Heart left ventricle (tissue), 16 donors: ENCODE results near the gene NKAIN4. TPM values are rescaled to one million over a fixed set of nuclear protein-coding genes. Genes with fewer than 3 reads are reported as not detected.
A peak's percentile ranks its signal among the peaks of the same experiment; 100 is the strongest.

Experiments used
- ATAC-seq, 4 donors: fragments of 200-7000 bp; cut with Tn5 transposase; one replicate each; pipeline ENCODE4 v1.9.1; 2020 to 2022; ENCODE audit warnings: moderate library complexity in 4 of 4, mild to moderate bottlenecking in 3 of 4, moderate number of reproducible peaks in 1 of 4
- DNase-seq, 5 donors: peaks; one replicate each; pipeline ENCODE4 v3.0.0-alpha.2; 2020
- H3K27ac ChIP-seq, 12 donors: fragments of 200-600 bp; sonication (generic) in 4 of 12; one replicate each; pipeline versions ENCODE4 v1.5.0 to v1.8.0; 2016 to 2022; ENCODE audit warnings: mild to moderate bottlenecking in 2 of 12
- H3K27me3 ChIP-seq, 9 donors: fragments of 200-600 bp; sonication (generic) in 2 of 9; one replicate each; pipeline versions ENCODE4 v1.5.1 to v1.8.0; 2016 to 2022; ENCODE audit warnings: mild to moderate bottlenecking in 3 of 9
- H3K36me3 ChIP-seq, 9 donors: fragments of 200-600 bp; sonication (generic) in 2 of 9; one replicate each; pipeline versions ENCODE4 v1.5.0 to v1.8.0; 2018 to 2022; ENCODE audit warnings: mild to moderate bottlenecking in 2 of 9
- H3K4me1 ChIP-seq, 12 donors: fragments of 200-600 bp; sonication (generic) in 4 of 12; one replicate each; pipeline versions ENCODE4 v1.5.0 to v1.8.0; 2016 to 2022; ENCODE audit warnings: mild to moderate bottlenecking in 3 of 12
- H3K4me3 ChIP-seq, 12 donors: fragments of 200-600 bp; sonication (generic) in 4 of 12; one replicate each; pipeline versions ENCODE4 v1.5.0 to v1.8.0; 2017 to 2022; ENCODE audit warnings: mild to moderate bottlenecking in 9 of 12, moderate library complexity in 4 of 12
- H3K9me3 ChIP-seq, 12 donors: fragments of 200-600 bp; sonication (generic) in 4 of 12; one replicate each; pipeline versions ENCODE4 v1.5.0 to v1.8.0; 2016 to 2022; ENCODE audit warnings: mild to moderate bottlenecking in 1 of 12
- POLR2A ChIP-seq, 2 donors: fragments of 450-650 bp; IDR thresholded peaks; one replicate each; pipeline ENCODE4 v1.6.1; 2017; ENCODE audit warnings: antibody characterized with exemption in 2 of 2, mild to moderate bottlenecking in 2 of 2, moderate library complexity in 2 of 2
- WGBS, 4 donors: extraction: QIAGEN DNeasy Blood & Tissue Kit in 2 of 4; methylation state at CpG; one replicate each; pipeline versions ENCODE4 v1.1.5 to v1.1.7; 2013 to 2018; 5-methylcytosine and 5-hydroxymethylcytosine counted together
- intact Hi-C, 10 donors: fragments of 100-400 bp; cut with DNase I; formaldehyde crosslinking; loops; one replicate each; pipeline versions ENCODE4 v1.11.1 to v1.14.2; 2022
- polyA plus RNA-seq, 2 donors: library from polyadenylated mRNA; stranded (reverse); fragments of 200-250 nt; gene quantifications; one replicate each; pipeline ENCODE4 v1.2.3, GENCODE V29; 2013
- total RNA-seq, 9 donors: library from RNA; depleted of rRNA in 2 of 9; stranded (reverse); fragments of >200 nt in 2 of 9; fragmentation: NEBNext Ultra II Directional in 3 of 9; extraction: Animal tissue kit (Norgen Biotek cat#: 25700) in 3 of 9; gene quantifications; one replicate each; pipeline versions ENCODE4 v1.1.0 to v1.2.4, GENCODE V29; 2016 to 2023
- TF ChIP-seq, protein P1 (sequence below), 12 donors: fragments of 200-600 bp; sonication (generic) in 4 of 12; IDR thresholded peaks; one replicate each; pipeline versions ENCODE4 v1.5.0 to v1.8.0; 2018 to 2022; ENCODE audit warnings: antibody characterized with exemption in 12 of 12, mild to moderate bottlenecking in 5 of 12
- donor health status: ischemic (EF 13 %, LVEDD 7.1; RV severe dilation, severe dysfunction).
- donor health status: healthy with polysubstance abuse.
- donor health status: DM: no; HTN: yes; CAD: no.
- donor health status: DM: no; HTN: no; CAD: no.
- donor health status: ischemic (EF 25% LVEDD 6.9; RV normal size, moderate dysfunction).
- donor health status: ischemic (EF 25% LVEDD 5.7; RV mildly dilated, moderate dysfunction).
- donor health status: healthy.
- donor health status: DM: yes; HTN: yes; CAD: no.
- donor health status: ischemic (EF 35%, LVEDD 5.7; RV mildly dilated, moderate dysfunction).
- donor health status: nonischemic (EF 11% LVEDD 7.7; RV severe dilation, severe dysfunction).
- donor health status: DM: yes; HTN: yes; CAD: no.
- donor health status: PGD.
- donor health status: ischemic (EF 29% LVEDD 5.4; RV normal size, mild dysfunction).
- donor health status: nonischemic (EF 23%, LVEDD 6.1; RV moderate dilation, normal function).

NKAIN4 gene
- total and polyA plus RNA-seq, 11 donors, result not detected

DNA sequence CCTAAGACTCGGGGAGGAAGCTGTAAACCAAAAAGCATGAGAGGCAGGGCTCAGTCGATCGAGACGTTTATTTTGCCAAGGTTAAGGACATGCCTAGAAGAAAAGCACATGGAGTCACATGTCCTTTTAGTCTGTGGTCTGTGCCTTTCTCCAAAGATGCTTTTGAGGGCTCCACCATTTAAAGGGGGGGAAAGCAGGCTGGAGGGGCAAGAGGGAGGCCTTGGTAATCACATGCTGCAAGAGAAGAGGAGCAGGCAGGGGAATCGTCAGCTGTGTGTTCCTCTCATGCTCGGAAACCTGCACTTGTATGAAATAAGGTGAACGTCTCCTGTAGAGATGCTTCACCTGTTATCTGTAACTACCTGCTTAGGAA, 29.2 kb downstream of the NKAIN4 start:
- DNase-seq (no peak), ATAC-seq (no peak)
- Histone ChIP-seq H3K27ac (no peak overlapping the region), H3K4me1 (peaks cover 0 to 11% (median 4%) of the 10 kb centered on the region in 12 donors), H3K27me3 (peaks cover 0 to 13% (median 0%) of the 10 kb centered on the region in 9 donors), H3K9me3 (no peaks in the 10 kb centered on the region), H3K4me3 (no peak overlapping the region), H3K36me3 (no peaks in the 10 kb centered on the region)
- TF ChIP-seq POLR2A (IDR thresholded peaks at IDR 0.05), result no peak
- TF ChIP-seq, protein P1, sequence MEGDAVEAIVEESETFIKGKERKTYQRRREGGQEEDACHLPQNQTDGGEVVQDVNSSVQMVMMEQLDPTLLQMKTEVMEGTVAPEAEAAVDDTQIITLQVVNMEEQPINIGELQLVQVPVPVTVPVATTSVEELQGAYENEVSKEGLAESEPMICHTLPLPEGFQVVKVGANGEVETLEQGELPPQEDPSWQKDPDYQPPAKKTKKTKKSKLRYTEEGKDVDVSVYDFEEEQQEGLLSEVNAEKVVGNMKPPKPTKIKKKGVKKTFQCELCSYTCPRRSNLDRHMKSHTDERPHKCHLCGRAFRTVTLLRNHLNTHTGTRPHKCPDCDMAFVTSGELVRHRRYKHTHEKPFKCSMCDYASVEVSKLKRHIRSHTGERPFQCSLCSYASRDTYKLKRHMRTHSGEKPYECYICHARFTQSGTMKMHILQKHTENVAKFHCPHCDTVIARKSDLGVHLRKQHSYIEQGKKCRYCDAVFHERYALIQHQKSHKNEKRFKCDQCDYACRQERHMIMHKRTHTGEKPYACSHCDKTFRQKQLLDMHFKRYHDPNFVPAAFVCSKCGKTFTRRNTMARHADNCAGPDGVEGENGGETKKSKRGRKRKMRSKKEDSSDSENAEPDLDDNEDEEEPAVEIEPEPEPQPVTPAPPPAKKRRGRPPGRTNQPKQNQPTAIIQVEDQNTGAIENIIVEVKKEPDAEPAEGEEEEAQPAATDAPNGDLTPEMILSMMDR (IDR thresholded peaks at IDR 0.05), result no peak
- intact Hi-C loops, result no loop called here
- WGBS, 4 donors, result 35 to 39% (median 36%) methylated on average over 7 of the region's 7 CpGs

GRCh38 chr20:63224412-63225081, 29.7 kb downstream of the NKAIN4 start:
- intact Hi-C loops, result loop anchor here in 1 of 10 donors (5.0 kb wide), 1 partner anchor 47 kb away; no protein-coding TSS in a partner anchor
- TF ChIP-seq, protein P1 (IDR thresholded peaks at IDR 0.05), result peak in 4 of 12 donors; percentile 10 to 41 (median 29)
- TF ChIP-seq POLR2A (IDR thresholded peaks at IDR 0.05), result no peak
- H3K36me3 ChIP-seq, result no peaks in the 10 kb centered on the region
- 17 to 36% (median 27%) methylated on average over 8 to 16 of the region's 16 CpGs for WGBS, 4 donors
- H3K4me3 ChIP-seq, result no peak overlapping the region
- peaks cover 0 to 11% (median 4%) of the 10 kb centered on the region in 12 donors for H3K4me1 ChIP-seq
- peaks cover 0 to 11% (median 0%) of the 10 kb centered on the region in 9 donors for H3K27me3 ChIP-seq
- DNase-seq (peak; percentile 45 to 81 (median 71)), ATAC-seq (peak; percentile 22 to 83 (median 68))
- H3K9me3 ChIP-seq, result no peaks in the 10 kb centered on the region
- H3K27ac ChIP-seq, result no peak overlapping the region

DNA sequence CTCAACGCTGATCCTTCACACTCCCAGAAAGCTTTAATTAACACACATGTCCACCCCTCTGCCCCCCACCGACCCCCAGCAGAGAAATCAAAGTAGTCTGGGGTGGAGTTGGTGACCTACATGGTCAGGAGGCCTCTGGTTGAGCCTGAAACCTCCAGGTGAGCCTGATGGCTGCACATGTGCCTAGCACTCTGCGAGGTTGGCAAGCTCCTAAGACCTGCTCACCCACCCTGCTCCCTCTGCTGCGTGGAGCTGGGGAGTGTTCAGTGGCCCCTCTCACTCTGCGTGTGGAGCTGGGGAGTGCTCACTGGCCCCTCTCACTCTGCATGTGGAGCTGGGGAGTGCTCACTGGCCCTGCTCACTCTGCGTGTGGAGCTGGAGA, 30.4 kb downstream of the NKAIN4 start:
- no peak for ATAC-seq
- Histone ChIP-seq H3K36me3 (no peaks in the 10 kb centered on the region), H3K4me3 (no peak overlapping the region), H3K27me3 (peaks cover 0 to 7% (median 0%) of the 10 kb centered on the region in 9 donors), H3K9me3 (no peaks in the 10 kb centered on the region), H3K27ac (no peak overlapping the region), H3K4me1 (peaks cover 0 to 11% (median 4%) of the 10 kb centered on the region in 12 donors)
- intact Hi-C loops, result loop anchor here in 2 of 10 donors (2.0 to 5.0 kb wide), 2 partner anchors 47 to 157 kb away; no protein-coding TSS in a partner anchor
- 78 to 91% (median 83%) methylated on average over 4 to 6 of the region's 6 CpGs for WGBS, 4 donors
- TF ChIP-seq POLR2A (IDR thresholded peaks at IDR 0.05), result no peak
- TF ChIP-seq, protein P1 (IDR thresholded peaks at IDR 0.05), result no peak
- no peak for DNase-seq

DNA sequence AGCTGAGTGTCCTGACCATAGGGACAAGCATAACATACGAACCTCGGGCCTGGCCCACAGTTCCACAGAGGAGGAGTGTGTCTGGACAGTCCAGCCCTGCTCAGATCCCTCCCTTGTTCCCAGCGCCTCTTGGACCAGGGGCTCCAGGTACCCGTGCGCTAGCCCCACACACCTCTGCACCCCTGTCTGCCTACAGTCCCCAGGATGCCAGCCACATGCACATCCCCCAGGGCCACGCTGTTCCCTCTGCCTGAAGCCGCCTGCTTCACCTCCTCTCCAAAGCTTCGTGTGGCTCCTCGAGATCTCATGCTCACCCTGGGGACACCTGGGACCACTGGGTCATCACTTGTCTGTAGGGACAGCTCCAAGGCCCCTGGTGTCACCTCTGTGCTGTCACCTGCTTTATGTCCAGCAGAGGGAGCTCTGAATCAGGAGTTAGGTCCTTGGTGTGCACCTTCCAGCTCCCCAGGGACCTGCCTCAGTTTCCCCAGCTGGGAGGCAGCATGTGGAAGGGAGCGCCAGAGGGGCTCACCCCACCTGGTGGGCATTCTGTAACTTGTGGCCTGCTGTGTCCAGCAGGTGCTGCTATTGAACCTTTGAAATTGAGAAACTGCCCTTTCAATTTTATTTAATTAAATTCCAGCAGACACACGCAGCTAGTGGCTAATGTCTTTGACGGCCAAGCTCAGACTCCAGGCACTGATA, 31.0 kb downstream of the NKAIN4 start:
- intact Hi-C loops, result loop anchor here in 2 of 10 donors (2.0 to 5.0 kb wide), 2 partner anchors 46 to 158 kb away; no protein-coding TSS in a partner anchor
- DNase-seq (no peak), ATAC-seq (peak in 2 of 4 donors; percentile 27 to 49)
- Histone ChIP-seq H3K27me3 (peaks cover 0 to 7% (median 0%) of the 10 kb centered on the region in 9 donors), H3K36me3 (no peaks in the 10 kb centered on the region), H3K4me1 (peaks cover 0 to 11% (median 4%) of the 10 kb centered on the region in 12 donors), H3K4me3 (no peak overlapping the region), H3K27ac (no peak overlapping the region), H3K9me3 (no peaks in the 10 kb centered on the region)
- WGBS, 4 donors, result 42 to 61% (median 49%) methylated on average over 9 to 12 of the region's 12 CpGs
- no peak for TF ChIP-seq POLR2A (IDR thresholded peaks at IDR 0.05)
- TF ChIP-seq, protein P1 (IDR thresholded peaks at IDR 0.05), result peak; percentile 52 to 72 (median 58)
